Adipocyte (in vitro differentiated cells): Measurements from ENCODE around the gene SEPTIN11.

Experiments
- DNase-seq: peaks from one replicate; pipeline ENCODE4 v3.0.0-alpha.2; 2015; ENCODE audit warnings: low read depth
- H3K27me3 ChIP-seq: replicated peaks from 2 replicates; pipeline ENCODE4 v1.7.0; 2013; ENCODE audit warnings: mild to moderate bottlenecking, low read length, moderate library complexity; ENCODE audit not compliant: control insufficient read depth, insufficient read depth
- H3K36me3 ChIP-seq: 2 replicates; pipeline ENCODE4 v1.7.0; 2013; ENCODE audit warnings: low read length, mild to moderate bottlenecking, moderate library complexity; ENCODE audit not compliant: control insufficient read depth, insufficient read depth, severe bottlenecking
- H3K4me1 ChIP-seq: 2 replicates; pipeline ENCODE4 v1.7.0; 2013; ENCODE audit warnings: mild to moderate bottlenecking, low read length, moderate library complexity; ENCODE audit not compliant: control insufficient read depth, insufficient read depth
- H3K4me3 ChIP-seq: 2 replicates; pipeline ENCODE4 v1.7.0; 2013; ENCODE audit warnings: mild to moderate bottlenecking, low read length, moderate library complexity
- H3K9ac ChIP-seq: 2 replicates; pipeline ENCODE4 v1.7.0; 2013; ENCODE audit warnings: mild to moderate bottlenecking, low read length, moderate library complexity
- H3K9me3 ChIP-seq: 2 replicates; pipeline ENCODE4 v1.7.0; 2013; ENCODE audit warnings: mild to moderate bottlenecking, low read length, moderate library complexity; ENCODE audit not compliant: control insufficient read depth

The SEPTIN11 gene

DNA sequence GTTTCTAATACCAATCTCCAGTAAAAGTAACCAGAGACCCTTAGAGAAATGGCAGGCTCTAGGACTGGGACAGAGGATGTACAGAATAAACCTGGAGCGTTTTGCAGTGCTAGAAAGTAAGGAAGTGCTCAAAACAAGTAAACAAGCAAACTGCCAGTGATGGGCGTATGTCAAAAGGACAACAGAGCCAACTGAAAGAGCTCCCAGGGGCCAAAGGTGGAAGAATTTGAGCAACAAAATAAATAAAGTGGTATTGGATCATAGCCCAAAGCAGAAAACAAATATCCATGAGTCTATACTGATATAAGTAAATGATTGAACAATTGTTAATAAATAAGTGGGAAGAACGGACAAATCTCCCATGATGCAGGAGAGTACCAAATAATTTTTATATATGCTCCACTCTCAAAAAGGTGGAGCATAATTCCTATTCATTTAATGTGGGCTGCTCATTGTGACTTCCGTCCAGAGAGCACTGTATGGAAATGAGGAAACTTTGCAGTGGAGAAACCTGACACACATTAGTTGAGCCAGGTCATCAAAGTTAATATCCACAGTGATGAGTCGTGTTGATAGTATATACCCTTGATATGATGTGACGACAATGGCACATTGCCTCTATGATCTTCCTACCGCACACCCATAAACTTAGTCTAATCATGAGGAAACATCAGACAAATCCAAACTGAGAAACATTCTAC, 17.8 kb upstream of the SEPTIN11 start:
- no peaks in the 10 kb centered on the region for H3K36me3 ChIP-seq
- no peaks in the 10 kb centered on the region for H3K9me3 ChIP-seq
- H3K27me3 ChIP-seq: no peaks in the 10 kb centered on the region

DNA sequence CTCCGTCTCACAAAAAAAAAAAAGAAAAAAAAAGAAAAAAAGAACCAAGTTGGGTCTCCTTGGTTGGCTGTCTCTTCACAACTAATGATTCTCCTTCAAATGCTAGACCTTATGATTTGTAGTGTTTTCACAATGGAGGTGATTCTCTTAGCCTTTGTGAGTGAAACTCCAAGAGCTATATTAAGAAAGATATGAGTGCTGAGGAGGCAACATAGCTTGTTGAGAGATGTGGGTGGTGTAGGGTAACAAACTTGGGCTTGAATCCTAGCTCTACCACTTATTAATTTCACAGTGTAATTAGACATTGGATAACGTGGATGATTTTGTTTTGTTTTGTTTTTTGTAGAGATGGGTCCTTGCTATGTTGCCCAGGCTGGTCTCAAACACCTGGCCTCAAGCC, 10.4 kb upstream of the SEPTIN11 start:
- no peak for DNase-seq
- no peaks in the 10 kb centered on the region for H3K9me3 ChIP-seq
- no peaks in the 10 kb centered on the region for H3K36me3 ChIP-seq
- no peak overlapping the region for H3K9ac ChIP-seq
- peaks cover 10% of the 10 kb centered on the region for H3K4me1 ChIP-seq
- no peaks in the 10 kb centered on the region for H3K27me3 ChIP-seq
- H3K4me3 ChIP-seq: no peak overlapping the region

More for the DNA sequence above, 17.8 kb upstream of the SEPTIN11 start:
- Histone ChIP-seq H3K4me1 (no peaks in the 10 kb centered on the region), H3K4me3 (no peak overlapping the region), H3K9ac (no peak overlapping the region)
- DNase-seq: no peak

DNA sequence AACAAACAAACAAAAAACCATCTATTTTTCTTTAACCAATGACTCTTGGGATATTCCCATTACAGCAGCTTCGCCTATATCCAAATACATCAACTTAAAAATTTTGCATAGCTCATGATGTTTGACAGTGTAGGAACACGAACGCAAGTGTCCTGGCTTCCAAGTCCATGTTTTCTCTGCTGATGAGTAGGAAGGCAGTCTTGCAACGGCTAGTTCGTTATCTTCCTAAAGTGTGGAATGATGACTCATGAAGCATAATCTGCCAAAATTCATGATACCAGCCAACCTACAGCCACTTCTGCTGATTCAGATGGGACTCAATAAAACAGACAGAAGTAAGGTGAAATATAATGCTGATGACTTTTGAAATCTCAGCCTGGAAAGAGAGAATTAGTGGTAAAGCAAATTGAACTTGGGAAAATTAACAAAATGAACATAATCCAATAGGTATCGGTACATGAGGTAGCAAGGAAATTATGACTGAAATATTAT, 6.4 kb upstream of the SEPTIN11 start:
- Histone ChIP-seq H3K4me1 (peaks cover 21% of the 10 kb centered on the region), H3K9me3 (no peaks in the 10 kb centered on the region), H3K27me3 (no peaks in the 10 kb centered on the region), H3K36me3 (no peaks in the 10 kb centered on the region), H3K4me3 (no peak overlapping the region), H3K9ac (no peak overlapping the region)
- DNase-seq: no peak

DNA sequence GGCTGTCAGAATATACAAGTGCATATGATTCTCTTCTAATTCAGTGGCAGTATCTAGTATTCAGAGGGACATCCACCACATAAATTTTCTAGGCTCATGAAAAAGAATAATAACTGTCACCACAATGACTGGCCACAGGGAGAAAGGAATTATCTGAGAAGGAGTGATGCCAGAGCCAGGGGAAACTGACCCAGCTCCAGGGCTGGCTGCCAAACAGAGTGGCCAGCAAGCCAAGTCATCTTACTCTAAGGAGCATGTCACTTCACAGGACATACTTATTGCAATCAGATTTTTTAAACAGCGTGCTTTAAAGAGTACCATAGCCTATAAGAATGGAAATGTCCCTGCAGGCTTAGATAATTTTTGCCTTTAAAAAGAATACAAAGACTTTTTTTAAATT, 5.8 kb upstream of the SEPTIN11 start:
- no peak overlapping the region for H3K9ac ChIP-seq
- H3K27me3 ChIP-seq: no peaks in the 10 kb centered on the region
- H3K9me3 ChIP-seq: no peaks in the 10 kb centered on the region
- no peak for DNase-seq
- H3K4me3 ChIP-seq: no peak overlapping the region
- H3K4me1 ChIP-seq: peaks cover 24% of the 10 kb centered on the region
- H3K36me3 ChIP-seq: no peaks in the 10 kb centered on the region

DNA sequence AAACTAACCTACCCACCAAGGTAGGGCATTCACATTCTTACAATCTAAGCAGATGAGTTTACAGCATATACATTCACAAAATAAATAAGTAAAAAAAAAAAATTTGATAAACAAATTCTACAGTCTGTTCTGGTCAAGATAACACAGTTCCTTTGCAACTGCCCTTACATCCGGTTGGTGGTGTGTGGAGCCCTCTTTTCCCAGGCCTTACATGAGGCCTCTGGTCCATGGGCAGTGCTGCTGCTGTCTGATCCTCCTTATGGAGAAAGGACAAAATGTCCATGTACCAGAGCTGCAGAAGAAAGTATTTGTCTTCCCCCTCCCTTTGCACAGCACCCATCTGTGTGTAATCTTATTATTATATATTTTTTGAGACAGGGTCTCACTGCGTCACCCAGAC, 2.2 kb upstream of the SEPTIN11 start:
- H3K27me3 ChIP-seq: no peaks in the 10 kb centered on the region
- DNase-seq: no peak
- no peaks in the 10 kb centered on the region for H3K36me3 ChIP-seq
- H3K4me1 ChIP-seq: peaks cover 30% of the 10 kb centered on the region
- peak overlapping the region; percentile 89 for H3K4me3 ChIP-seq
- H3K9ac ChIP-seq: peak overlapping the region; percentile 98
- no peaks in the 10 kb centered on the region for H3K9me3 ChIP-seq

DNA sequence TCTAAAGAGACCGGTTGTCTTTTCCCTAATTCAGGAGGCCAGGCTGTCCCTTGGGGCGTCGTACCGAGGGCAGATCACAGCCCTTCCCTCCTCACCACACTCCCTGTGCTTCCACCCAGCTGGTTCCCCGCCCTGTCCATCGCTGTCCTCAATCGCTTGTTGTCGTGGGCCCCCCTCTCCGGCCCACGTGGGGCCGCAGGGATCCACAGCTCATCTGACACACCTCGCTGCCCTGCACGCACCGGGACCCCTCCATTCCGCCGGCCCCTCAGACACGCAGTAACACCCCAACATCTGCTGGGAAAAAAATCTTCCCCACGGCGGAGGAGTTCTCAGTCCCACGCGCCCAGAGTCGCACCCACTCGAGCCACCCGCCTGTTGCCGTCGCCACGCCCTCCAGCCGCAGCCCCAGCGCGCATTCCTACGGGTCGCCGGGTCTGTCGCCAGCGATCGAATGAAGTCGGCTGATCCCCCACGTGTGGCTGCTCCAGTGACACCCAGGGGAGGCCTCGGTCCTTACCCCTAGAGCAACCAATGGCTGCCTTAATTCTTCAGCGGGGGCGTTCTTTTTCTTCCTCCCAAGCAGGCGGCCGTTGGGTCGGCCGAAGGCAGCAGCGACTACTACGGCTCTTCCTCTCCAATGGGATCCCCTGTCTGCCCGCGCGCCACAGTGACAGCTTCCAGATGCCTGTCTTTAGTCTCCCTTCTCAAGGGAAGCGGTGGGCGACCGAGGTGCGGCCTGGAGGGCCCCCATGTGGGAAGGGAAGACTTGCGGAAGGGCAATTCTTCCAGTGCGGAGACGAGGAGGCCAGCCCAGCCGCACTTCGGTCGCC, 893 bp upstream of the SEPTIN11 start:
- Histone ChIP-seq H3K4me1 (peaks cover 39% of the 10 kb centered on the region), H3K36me3 (peaks cover 3% of the 10 kb centered on the region), H3K9me3 (no peaks in the 10 kb centered on the region), H3K4me3 (peak overlapping the region; percentile 89), H3K27me3 (no peaks in the 10 kb centered on the region), H3K9ac (peak overlapping the region; percentile 98)
- DNase-seq: peak; percentile 86

DNA sequence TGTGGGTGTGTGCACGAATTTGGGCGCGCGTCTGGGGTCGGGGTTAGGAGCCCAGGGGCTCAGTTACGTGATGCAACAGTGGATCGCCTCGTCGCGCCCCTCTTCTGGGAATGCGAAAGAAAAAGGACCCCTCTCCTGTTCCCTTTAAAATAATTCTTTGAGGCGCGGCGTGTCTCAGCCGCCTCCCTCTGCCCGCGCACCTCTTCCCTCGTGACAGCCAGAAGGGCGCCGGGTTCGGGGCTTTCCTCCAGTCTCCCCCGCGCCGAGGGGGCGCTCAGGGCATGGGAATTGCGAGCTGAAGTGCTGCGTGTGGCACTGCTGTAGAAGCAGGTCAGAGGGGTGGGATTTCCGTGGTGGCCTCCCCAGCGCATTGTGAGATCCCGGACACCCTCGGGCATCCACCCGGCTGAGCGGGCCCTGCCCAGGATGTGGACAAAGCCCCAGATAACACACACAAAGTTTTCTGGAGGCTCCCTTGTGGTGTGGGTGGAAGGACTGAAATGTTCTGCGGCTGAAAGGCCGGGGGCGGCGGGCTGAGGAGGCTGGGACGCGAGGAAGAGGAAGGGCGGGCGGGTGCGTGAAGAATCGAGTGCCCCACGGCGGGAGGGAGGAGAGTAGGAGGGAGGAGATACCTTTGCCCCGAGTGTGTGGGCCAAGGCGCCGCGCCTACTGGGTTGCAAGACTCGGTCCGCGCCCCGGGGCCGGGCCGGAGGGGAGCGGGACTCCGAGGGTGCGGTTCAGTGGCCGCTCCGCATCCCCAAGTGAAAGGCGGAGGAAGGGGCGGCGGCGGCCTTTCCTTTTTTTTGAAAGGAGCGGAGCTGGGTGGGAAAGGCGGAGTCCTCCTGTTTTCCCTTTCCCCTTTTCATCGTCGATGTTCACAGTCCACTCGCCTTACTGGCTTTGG, 752 bp downstream of the SEPTIN11 start:
- no peaks in the 10 kb centered on the region for H3K27me3 ChIP-seq
- H3K9me3 ChIP-seq: no peaks in the 10 kb centered on the region
- H3K36me3 ChIP-seq: peaks cover 11% of the 10 kb centered on the region
- peak overlapping the region; percentile 98 for H3K9ac ChIP-seq
- peaks cover 49% of the 10 kb centered on the region for H3K4me1 ChIP-seq
- H3K4me3 ChIP-seq: peak overlapping the region; percentile 89
- peak; percentile 73 for DNase-seq

DNA sequence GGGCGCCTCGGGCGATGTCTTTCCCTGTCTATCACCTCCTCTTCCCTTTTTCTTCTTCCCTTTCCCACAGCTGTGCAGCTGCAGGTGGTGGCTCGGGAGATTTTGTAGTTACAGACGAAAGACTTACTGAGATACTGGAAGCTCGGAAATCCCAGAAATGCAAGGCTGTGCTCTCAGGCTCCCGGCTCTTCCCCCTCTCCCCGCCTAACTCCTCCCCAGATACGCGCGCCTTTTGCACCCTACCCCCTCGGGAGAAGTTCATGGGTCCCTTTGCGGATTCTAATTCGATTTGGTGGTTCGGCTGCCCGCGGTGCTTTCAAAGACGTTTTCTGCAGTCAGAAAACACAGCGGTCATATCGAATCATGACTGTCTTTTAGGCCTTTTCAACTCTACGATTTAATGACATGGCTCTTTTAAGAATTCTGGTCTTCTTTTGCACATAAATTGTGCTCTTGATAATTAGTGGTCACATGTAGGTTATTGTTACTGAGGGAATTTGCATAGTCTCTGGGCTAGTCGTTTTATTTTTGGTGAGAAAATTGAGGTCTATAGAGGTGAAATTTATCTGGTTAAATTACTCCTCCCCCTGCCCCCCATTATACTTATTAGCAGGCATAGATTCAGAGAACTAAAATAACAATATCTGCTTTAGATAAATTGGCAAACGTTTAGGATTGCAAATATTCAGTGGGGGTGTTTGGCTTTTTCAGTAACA, 1.6 kb downstream of the SEPTIN11 start:
- Histone ChIP-seq H3K9ac (peak overlapping the region; percentile 98), H3K4me3 (peak overlapping the region; percentile 89), H3K9me3 (no peaks in the 10 kb centered on the region), H3K4me1 (peaks cover 56% of the 10 kb centered on the region), H3K36me3 (peaks cover 17% of the 10 kb centered on the region), H3K27me3 (no peaks in the 10 kb centered on the region)
- no peak for DNase-seq

DNA sequence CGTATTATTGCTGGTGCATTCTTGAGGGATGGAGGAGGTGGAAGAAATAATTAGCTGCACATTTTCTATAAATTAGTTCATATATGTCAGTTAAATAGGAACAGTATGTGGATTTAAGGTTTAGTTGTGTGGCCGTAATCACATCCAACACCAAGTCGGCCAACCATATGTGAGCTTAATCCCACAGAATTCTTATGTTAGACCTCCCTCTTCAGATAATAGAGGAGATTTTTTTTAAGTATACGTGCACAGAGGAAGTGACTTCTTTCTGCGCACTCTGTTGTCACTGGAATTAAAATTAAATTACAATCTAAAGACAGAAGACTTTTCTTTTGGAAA, 2.1 kb downstream of the SEPTIN11 start:
- Histone ChIP-seq H3K4me3 (peak overlapping the region; percentile 89), H3K36me3 (peaks cover 22% of the 10 kb centered on the region)
- DNase-seq: peak; percentile 49

DNA sequence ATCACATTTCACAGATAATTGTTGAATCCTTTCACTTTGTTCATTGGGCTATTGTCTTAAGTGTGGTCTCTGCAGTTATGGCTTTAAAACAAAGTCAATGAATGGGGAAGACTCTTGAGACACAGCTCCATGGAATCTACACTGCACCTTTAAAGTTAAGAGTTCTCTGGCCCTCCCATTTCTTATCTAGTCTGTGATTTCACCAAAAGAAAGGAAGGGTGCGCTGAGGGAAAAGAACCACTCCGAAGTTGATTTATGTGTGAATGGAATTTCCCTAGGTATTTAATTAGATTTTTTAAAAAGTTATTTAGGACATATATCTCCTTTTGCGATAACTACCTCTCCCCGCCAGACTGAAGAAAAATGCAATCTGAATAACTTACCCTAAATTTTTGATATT, 2.5 kb downstream of the SEPTIN11 start:
- Histone ChIP-seq H3K9me3 (no peaks in the 10 kb centered on the region), H3K9ac (peak overlapping the region; percentile 98), H3K36me3 (peaks cover 22% of the 10 kb centered on the region), H3K27me3 (no peaks in the 10 kb centered on the region), H3K4me1 (peaks cover 61% of the 10 kb centered on the region), H3K4me3 (peak overlapping the region; percentile 89)
- DNase-seq: no peak

More for the DNA sequence above, 2.1 kb downstream of the SEPTIN11 start:
- Histone ChIP-seq H3K27me3 (no peaks in the 10 kb centered on the region), H3K9me3 (no peaks in the 10 kb centered on the region), H3K4me1 (peaks cover 60% of the 10 kb centered on the region), H3K9ac (peak overlapping the region; percentile 98)
